ENCODE measurements around the gene MAGEB4.

GRCh38 chrX:30282527-30282926 lies 40.7 kb downstream of the MAGEB4 start:
- TF ChIP-seq CTCF (IDR thresholded peaks at IDR 0.05; ENCODE audit: low read length) (no peak), EZH2 (IDR thresholded peaks at IDR 0.05; ENCODE audit: borderline replicate concordance, low read length) (no peak)
